Neuronal stem cell (in vitro differentiated cells): ENCODE data around the gene FOXN1.

ENCODE experiments used
- DNase-seq: peaks from one replicate; pipeline ENCODE4 v3.0.0-alpha.2; 2013; ENCODE audit warnings: low spot score
- H2AFZ ChIP-seq: one replicate; pipeline ENCODE4 v1.6.1; 2013; ENCODE audit warnings: mild to moderate bottlenecking, low read length, inconsistent platforms
- H2AK5ac ChIP-seq: 2 replicates; pipeline ENCODE4 v1.6.1; 2013; ENCODE audit warnings: low read depth, mild to moderate bottlenecking, inconsistent platforms, low read length, moderate library complexity, mixed read lengths
- H2BK120ac ChIP-seq: 2 replicates; pipeline ENCODE4 v1.6.1; 2013; ENCODE audit warnings: low read depth, mild to moderate bottlenecking, inconsistent platforms, low read length, moderate library complexity, mixed read lengths
- H2BK12ac ChIP-seq: one replicate; pipeline ENCODE4 v1.6.1; 2013; ENCODE audit warnings: low read length, inconsistent platforms
- H2BK15ac ChIP-seq: 2 replicates; pipeline ENCODE4 v1.6.1; 2013; ENCODE audit warnings: mild to moderate bottlenecking, low read length, inconsistent platforms, mixed read lengths
- H2BK5ac ChIP-seq: one replicate; pipeline ENCODE4 v1.6.1; 2013; ENCODE audit warnings: inconsistent platforms, mild to moderate bottlenecking, low read length, moderate library complexity
- H3K14ac ChIP-seq: one replicate; pipeline ENCODE4 v1.6.1; 2013; ENCODE audit warnings: low read length, inconsistent platforms
- H3K18ac ChIP-seq: 2 replicates; pipeline ENCODE4 v1.6.1; 2013; ENCODE audit warnings: low read length, inconsistent platforms
- H3K23ac ChIP-seq: 2 replicates; pipeline ENCODE4 v1.6.1; 2013; ENCODE audit warnings: low read depth, mild to moderate bottlenecking, mixed read lengths, low read length, inconsistent platforms; ENCODE audit not compliant: poor library complexity
- H3K27ac ChIP-seq: replicated peaks from 3 replicates; pipeline ENCODE4 v1.5.1; 2013; ENCODE audit warnings: low read length, inconsistent platforms
- H3K27me3 ChIP-seq, 3 experiments: 2 replicates each; pipeline ENCODE4 v1.6.1; 2013; ENCODE audit warnings: low read length in 3 of 3, mild to moderate bottlenecking in 2 of 3, inconsistent platforms in 1 of 3, low read depth in 1 of 3, mixed read lengths in 1 of 3, moderate library complexity in 1 of 3; ENCODE audit not compliant: control insufficient read depth in 3 of 3, insufficient read depth in 3 of 3
- H3K36me3 ChIP-seq, 2 donors: replicated peaks in 1 of 2; 2 replicates each; pipeline ENCODE4 v1.6.1; 2013; ENCODE audit warnings: low read length in 2 of 2; ENCODE audit not compliant: control insufficient read depth in 2 of 2, insufficient read depth in 2 of 2
- H3K4ac ChIP-seq: 2 replicates; pipeline ENCODE4 v1.6.1; 2013; ENCODE audit warnings: inconsistent platforms, mild to moderate bottlenecking, low read length, moderate library complexity
- H3K4me1 ChIP-seq, 2 donors: 1 replicate in 1 of 2; 2 replicates in 1 of 2; pipeline ENCODE4 v1.6.1; 2013; ENCODE audit warnings: low read length in 2 of 2, low read depth in 1 of 2; ENCODE audit not compliant: control insufficient read depth in 2 of 2, insufficient read depth in 1 of 2
- H3K4me2 ChIP-seq: one replicate; pipeline ENCODE4 v1.6.1; 2013; ENCODE audit warnings: mild to moderate bottlenecking, low read length, inconsistent platforms; ENCODE audit not compliant: insufficient read depth, poor library complexity, severe bottlenecking
- H3K4me3 ChIP-seq, 2 donors: 2 replicates each; pipeline ENCODE4 v1.5.1; 2013; ENCODE audit warnings: low read length in 2 of 2, mild to moderate bottlenecking in 2 of 2, inconsistent platforms in 1 of 2, moderate library complexity in 1 of 2
- H3K79me1 ChIP-seq: one replicate; pipeline ENCODE4 v1.6.1; 2013; ENCODE audit warnings: low read depth, mild to moderate bottlenecking, inconsistent platforms, low read length, moderate library complexity
- H3K9ac ChIP-seq: one replicate; pipeline ENCODE4 v1.6.1; 2013; ENCODE audit warnings: mild to moderate bottlenecking, low read depth, low read length, inconsistent platforms; ENCODE audit not compliant: poor library complexity
- H3K9me3 ChIP-seq, 2 donors: replicated peaks in 1 of 2; 2 replicates each; pipeline versions ENCODE3 to v1.6.1; 2013; ENCODE audit warnings: low read length in 2 of 2, mild to moderate bottlenecking in 2 of 2, inconsistent platforms in 1 of 2, low read depth in 1 of 2, mixed read lengths in 1 of 2, moderate library complexity in 1 of 2; ENCODE audit not compliant: control insufficient read depth in 2 of 2, insufficient read depth in 1 of 2
- H4K8ac ChIP-seq: one replicate; pipeline ENCODE4 v1.6.1; 2013; ENCODE audit warnings: low read depth, mild to moderate bottlenecking, inconsistent platforms, low read length, moderate library complexity
- H4K91ac ChIP-seq: one replicate; pipeline ENCODE4 v1.6.1; 2013; ENCODE audit warnings: low read length, low read depth, mild to moderate bottlenecking, inconsistent platforms; ENCODE audit not compliant: poor library complexity
- WGBS, 2 donors: extraction: QIAGEN DNeasy Blood & Tissue Kit; methylation state at CpG; one replicate each; pipeline ENCODE4 v1.1.7; 2013; ENCODE audit warnings: missing lambda C conversion rate in 2 of 2, mixed read lengths in 1 of 2; ENCODE audit not compliant: insufficient read length in 2 of 2, insufficient replicate concordance in 1 of 2; ENCODE audit errors: extremely low coverage in 2 of 2; 5-methylcytosine and 5-hydroxymethylcytosine counted together

Gene FOXN1

DNA sequence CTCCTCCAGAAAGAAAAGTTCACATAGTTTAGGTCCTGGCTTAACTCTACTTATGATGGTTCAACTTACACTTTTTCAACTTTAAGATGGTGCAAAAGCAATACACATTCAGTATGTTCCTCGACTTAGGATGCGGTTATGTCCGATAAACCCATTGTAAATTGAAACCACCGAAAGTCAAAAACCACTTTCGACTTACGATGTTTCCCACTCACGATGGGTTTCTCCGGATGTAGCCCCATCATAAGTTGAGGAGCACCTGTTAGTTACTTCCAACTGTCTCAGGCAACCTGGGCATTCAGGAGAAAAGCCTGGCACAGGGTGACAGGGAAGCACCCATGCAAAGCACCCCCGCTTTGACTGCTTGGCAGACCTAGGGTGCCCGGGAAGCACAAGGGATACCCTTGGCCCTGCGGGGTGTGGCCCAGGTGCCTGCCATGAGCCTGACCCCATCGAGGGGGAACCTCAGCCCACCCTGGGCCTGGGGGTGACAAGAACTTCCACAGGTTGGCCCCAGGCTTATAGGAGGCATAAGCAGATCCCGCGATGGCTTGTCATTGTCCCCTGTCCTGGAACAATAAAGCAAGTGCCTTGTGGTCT, 32.2 kb downstream of the FOXN1 start:
- H4K91ac ChIP-seq, result no peak overlapping the region
- no peak overlapping the region for H3K27ac ChIP-seq
- H4K8ac ChIP-seq, result no peak overlapping the region
- H2BK15ac ChIP-seq, result peak overlapping the region; percentile 81
- H3K36me3 ChIP-seq, result no peaks in the 10 kb centered on the region
- no peaks in the 10 kb centered on the region for H3K4me1 ChIP-seq
- H2BK120ac ChIP-seq, result no peak overlapping the region
- H3K4me3 ChIP-seq, result no peak overlapping the region
- no peaks in the 10 kb centered on the region for H3K9me3 ChIP-seq
- no peak overlapping the region for H2BK12ac ChIP-seq
- DNase-seq, result no peak
- peak overlapping the region; percentile 42 for H3K18ac ChIP-seq
- H3K79me1 ChIP-seq, result no peaks in the 10 kb centered on the region
- WGBS, 2 donors, result no CpG with 5 or more reads among the region's 14 CpGs
- no peak overlapping the region for H2AFZ ChIP-seq
- no peak overlapping the region for H3K4ac ChIP-seq
- no peak overlapping the region for H2AK5ac ChIP-seq
- H2BK5ac ChIP-seq, result no peak overlapping the region
- no peak overlapping the region for H3K23ac ChIP-seq
- H3K4me2 ChIP-seq, result no peak overlapping the region
- no peak overlapping the region for H3K9ac ChIP-seq
- peaks cover 0 to 43% (median 0%) of the 10 kb centered on the region in 3 experiments for H3K27me3 ChIP-seq
- no peak overlapping the region for H3K14ac ChIP-seq

DNA sequence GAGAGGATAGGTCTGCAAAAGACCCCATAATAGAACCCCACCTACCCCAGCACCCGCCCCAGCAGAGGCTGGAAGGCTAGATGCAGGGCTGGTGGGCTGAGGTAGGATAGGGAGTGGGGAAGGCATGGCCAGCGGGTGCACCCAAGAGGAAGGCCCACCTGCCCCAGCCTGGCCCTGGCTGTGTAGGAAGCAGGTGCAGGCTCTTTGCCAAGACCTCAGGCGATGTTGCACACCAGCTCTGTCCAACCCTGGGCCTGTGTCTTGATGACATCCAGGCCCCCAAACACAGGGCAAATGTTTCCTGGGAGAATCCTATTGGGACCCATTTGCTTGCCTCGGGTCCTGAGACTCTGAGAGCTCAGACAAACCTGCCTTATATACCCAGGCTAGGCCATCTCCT, 34.1 kb downstream of the FOXN1 start:
- DNase-seq, result no peak
- Histone ChIP-seq H2BK15ac (no peak overlapping the region), H3K79me1 (no peaks in the 10 kb centered on the region), H2BK12ac (peak overlapping the region; percentile 30), H3K14ac (no peak overlapping the region), H3K4ac (no peak overlapping the region), H3K9me3 (no peaks in the 10 kb centered on the region), H3K27me3 (peaks cover 0 to 29% (median 0%) of the 10 kb centered on the region in 3 experiments), H3K27ac (no peak overlapping the region), H3K4me3 (no peak overlapping the region), H3K4me2 (no peak overlapping the region), H4K8ac (no peak overlapping the region), H3K18ac (no peak overlapping the region), H3K4me1 (peaks cover 4 to 8% of the 10 kb centered on the region in 2 donors), H2BK5ac (peak overlapping the region; percentile 5), H3K36me3 (no peaks in the 10 kb centered on the region), H3K9ac (no peak overlapping the region), H2BK120ac (no peak overlapping the region), H2AK5ac (no peak overlapping the region), H4K91ac (no peak overlapping the region), H3K23ac (no peak overlapping the region), H2AFZ (no peak overlapping the region)
- whole genome bisulfite sequencing, 2 donors, result no CpG with 5 or more reads among the region's 4 CpGs

DNA sequence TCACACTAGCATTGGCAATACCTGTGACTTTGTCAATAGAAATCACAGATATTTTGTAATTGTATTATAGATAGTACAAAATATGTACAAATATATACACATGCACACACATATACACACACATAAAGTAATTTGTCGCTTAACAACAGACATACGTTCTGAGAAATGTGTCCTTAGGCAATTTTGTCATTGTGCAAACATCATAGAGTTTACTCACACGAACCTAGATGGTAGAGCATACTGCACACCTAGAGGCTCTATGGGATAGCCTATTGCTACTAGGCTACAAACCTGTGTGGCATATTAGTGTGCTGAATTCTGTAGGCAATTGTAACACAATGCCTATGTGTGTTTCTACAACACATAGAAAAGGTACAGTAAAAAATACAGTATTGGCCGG, 35.3 kb downstream of the FOXN1 start:
- no peak overlapping the region for H2AK5ac ChIP-seq
- no peak overlapping the region for H3K9ac ChIP-seq
- no peak overlapping the region for H2BK15ac ChIP-seq
- H3K27ac ChIP-seq, result no peak overlapping the region
- no peak overlapping the region for H3K14ac ChIP-seq
- H3K4me2 ChIP-seq, result no peak overlapping the region
- H3K9me3 ChIP-seq, result no peaks in the 10 kb centered on the region
- H3K4me1 ChIP-seq, result peaks cover 4 to 8% of the 10 kb centered on the region in 2 donors
- WGBS, 2 donors, result no CpG with 5 or more reads among the region's 4 CpGs
- peaks cover 0 to 7% of the 10 kb centered on the region in 2 donors for H3K36me3 ChIP-seq
- H3K4me3 ChIP-seq, result no peak overlapping the region
- H2AFZ ChIP-seq, result no peak overlapping the region
- no peak overlapping the region for H4K91ac ChIP-seq
- no peak overlapping the region for H2BK120ac ChIP-seq
- H4K8ac ChIP-seq, result no peak overlapping the region
- peaks cover 0 to 19% (median 0%) of the 10 kb centered on the region in 3 experiments for H3K27me3 ChIP-seq
- H3K23ac ChIP-seq, result no peak overlapping the region
- no peaks in the 10 kb centered on the region for H3K79me1 ChIP-seq
- no peak for DNase-seq
- H2BK5ac ChIP-seq, result no peak overlapping the region
- H3K18ac ChIP-seq, result no peak overlapping the region
- H3K4ac ChIP-seq, result no peak overlapping the region
- no peak overlapping the region for H2BK12ac ChIP-seq

- Histone ChIP-seq H3K23ac (no peak overlapping the region), H3K4ac (no peak overlapping the region), H3K27ac (no peak overlapping the region), H3K4me3 (no peak overlapping the region), H2AK5ac (no peak overlapping the region), H3K4me2 (no peak overlapping the region), H3K36me3 (peaks cover 5 to 23% of the 10 kb centered on the region in 2 donors), H3K9ac (no peak overlapping the region), H3K27me3 (no peaks in the 10 kb centered on the region), H2BK15ac (no peak overlapping the region), H3K18ac (peak overlapping the region; percentile 49), H2BK120ac (no peak overlapping the region), H4K8ac (no peak overlapping the region), H3K9me3 (no peaks in the 10 kb centered on the region), H2BK12ac (no peak overlapping the region), H3K79me1 (no peaks in the 10 kb centered on the region), H3K4me1 (peaks cover 4 to 12% of the 10 kb centered on the region in 2 donors), H4K91ac (no peak overlapping the region), H3K14ac (no peak overlapping the region), H2BK5ac (no peak overlapping the region), H2AFZ (no peak overlapping the region)
- WGBS, 2 donors, result no CpG with 5 or more reads among the region's 4 CpGs
- no peak for DNase-seq
Measured at GRCh38 chr17:28544402-28545140, 38.4 kb downstream of the FOXN1 start.
